ENCODE measurements around the gene CBR4.

Gene CBR4

GRCh38 chr4:169018406-169018805, 8.4 kb upstream of the CBR4 start:
- Mint-ChIP-seq H3K27ac (no peak overlapping the region), H3K27me3 (peaks cover 7% of the 10 kb centered on the region), H3K36me3 (no peaks in the 10 kb centered on the region), H3K4me3 (no peak overlapping the region), H3K9me3 (no peaks in the 10 kb centered on the region), H3K4me1 (peaks cover 3% of the 10 kb centered on the region)
- DNase-seq: no peak
- CTCF ChIA-PET: interaction anchor here (1.2 kb wide), 1 partner anchor 475 kb away, joined by 3 read pairs; no protein-coding TSS in a partner anchor

- H3K36me3 Mint-ChIP-seq: no peaks in the 10 kb centered on the region
- H3K27ac Mint-ChIP-seq: no peak overlapping the region
- H3K9me3 Mint-ChIP-seq: no peaks in the 10 kb centered on the region
These were observed 7.9 kb upstream of the CBR4 start for GRCh38 chr4:169017971-169018370.

GRCh38 chr4:169015186-169015623, 5.2 kb upstream of the CBR4 start:
- no peak for DNase-seq
- Mint-ChIP-seq H3K9me3 (no peaks in the 10 kb centered on the region), H3K27ac (no peak overlapping the region), H3K36me3 (no peaks in the 10 kb centered on the region), H3K4me1 (peaks cover 11% of the 10 kb centered on the region), H3K4me3 (no peak overlapping the region), H3K27me3 (peaks cover 8% of the 10 kb centered on the region)
- CTCF ChIA-PET: no interaction called here

More at GRCh38 chr4:169017971-169018370, 7.9 kb upstream of the CBR4 start:
- peaks cover 7% of the 10 kb centered on the region for H3K27me3 Mint-ChIP-seq
- H3K4me1 Mint-ChIP-seq: peaks cover 3% of the 10 kb centered on the region
- H3K4me3 Mint-ChIP-seq: no peak overlapping the region
- no peak for DNase-seq
- CTCF ChIA-PET: interaction anchor here (1.2 kb wide), 1 partner anchor 475 kb away, joined by 3 read pairs; no protein-coding TSS in a partner anchor

- CTCF ChIA-PET: no interaction called here
- Mint-ChIP-seq H3K36me3 (no peaks in the 10 kb centered on the region), H3K27ac (no peak overlapping the region), H3K9me3 (no peaks in the 10 kb centered on the region), H3K4me3 (no peak overlapping the region), H3K27me3 (peaks cover 12% of the 10 kb centered on the region), H3K4me1 (peaks cover 12% of the 10 kb centered on the region)
- no peak for DNase-seq
These were observed 4.5 kb upstream of the CBR4 start for GRCh38 chr4:169014586-169014985.

DNA sequence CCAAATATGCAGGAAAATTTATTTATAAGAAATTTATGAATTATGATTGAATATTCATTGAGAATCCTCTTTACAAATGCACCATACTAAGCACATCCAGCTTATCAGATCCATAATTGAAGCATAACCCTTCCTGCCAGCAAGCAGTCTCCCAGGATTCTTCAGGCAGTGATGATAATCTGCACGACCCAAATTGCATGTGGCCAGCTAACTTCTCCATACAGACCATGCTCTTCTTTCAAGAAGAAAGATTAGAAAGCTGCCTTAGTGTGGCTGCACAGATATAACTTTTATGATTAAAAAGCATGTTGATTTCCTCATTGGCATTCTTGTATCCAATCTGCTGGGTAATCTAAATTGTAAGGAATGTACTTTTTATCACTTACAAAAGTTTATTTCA, 3.3 kb upstream of the CBR4 start:
- no peak overlapping the region for H3K27ac Mint-ChIP-seq
- no peaks in the 10 kb centered on the region for H3K36me3 Mint-ChIP-seq
- DNase-seq: no peak
- peaks cover 12% of the 10 kb centered on the region for H3K27me3 Mint-ChIP-seq
- H3K9me3 Mint-ChIP-seq: no peaks in the 10 kb centered on the region
- CTCF ChIA-PET: no interaction called here
- H3K4me1 Mint-ChIP-seq: peaks cover 23% of the 10 kb centered on the region
- H3K4me3 Mint-ChIP-seq: no peak overlapping the region

DNA sequence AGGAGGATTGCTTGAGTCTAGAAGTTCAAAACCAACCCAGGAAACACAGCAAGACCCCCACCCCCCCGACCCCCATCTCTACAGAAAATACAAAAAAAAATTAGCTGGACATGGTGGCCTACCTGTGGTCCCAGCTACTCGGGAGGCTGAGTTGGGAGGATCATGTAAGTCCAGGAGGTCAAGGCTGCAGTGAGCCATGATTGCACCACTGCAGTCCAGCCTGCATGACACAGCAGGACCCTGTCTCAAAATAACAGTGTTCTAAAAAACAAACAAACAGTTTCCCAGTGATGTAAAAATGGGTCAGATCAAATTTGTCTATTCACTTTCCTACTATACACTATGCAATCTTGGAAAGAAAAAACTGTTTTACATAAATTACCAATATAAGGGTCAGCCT, 2.0 kb upstream of the CBR4 start:
- CTCF ChIA-PET: no interaction called here
- Mint-ChIP-seq H3K4me1 (peaks cover 31% of the 10 kb centered on the region), H3K4me3 (no peak overlapping the region)

GRCh38 chr4:169009286-169010124, 550 bp downstream of the CBR4 start:
- Mint-ChIP-seq H3K27ac (peak overlapping the region; percentile 93), H3K27me3 (peaks cover 4% of the 10 kb centered on the region), H3K9me3 (no peaks in the 10 kb centered on the region), H3K4me3 (peak overlapping the region; percentile 84), H3K36me3 (peaks cover 3% of the 10 kb centered on the region), H3K4me1 (peaks cover 33% of the 10 kb centered on the region)
- CTCF ChIA-PET: interaction anchor here (0.5 to 1.7 kb wide), 6 partner anchors 85 to 1394 kb away, joined by 3 to 9 read pairs (median 4); partner anchors contain the start of gene NEK1
- DNase-seq: peak; percentile 70

More for the DNA sequence above, 2.0 kb upstream of the CBR4 start:
- Mint-ChIP-seq H3K27me3 (peaks cover 12% of the 10 kb centered on the region), H3K27ac (no peak overlapping the region), H3K36me3 (no peaks in the 10 kb centered on the region), H3K9me3 (no peaks in the 10 kb centered on the region)
- DNase-seq: no peak

- Mint-ChIP-seq H3K36me3 (peaks cover 22% of the 10 kb centered on the region), H3K27ac (no peak overlapping the region), H3K4me1 (peaks cover 25% of the 10 kb centered on the region), H3K9me3 (no peaks in the 10 kb centered on the region), H3K27me3 (peaks cover 4% of the 10 kb centered on the region), H3K4me3 (no peak overlapping the region)
- CTCF ChIA-PET: interaction anchor here (4.7 kb wide), 1 partner anchor 82 kb away, joined by 26 read pairs; no protein-coding TSS in a partner anchor
- DNase-seq: no peak
These were observed 4.5 kb downstream of the CBR4 start for GRCh38 chr4:169005453-169006099.

GRCh38 chr4:169000315-169000714, 9.7 kb downstream of the CBR4 start:
- Mint-ChIP-seq H3K4me1 (no peaks in the 10 kb centered on the region), H3K27ac (no peak overlapping the region), H3K36me3 (peaks cover 25% of the 10 kb centered on the region), H3K4me3 (no peak overlapping the region), H3K9me3 (no peaks in the 10 kb centered on the region), H3K27me3 (no peaks in the 10 kb centered on the region)
- CTCF ChIA-PET: interaction anchor here (1.3 kb wide), 1 partner anchor 77 kb away, joined by 3 read pairs; no protein-coding TSS in a partner anchor
- DNase-seq: no peak

DNA sequence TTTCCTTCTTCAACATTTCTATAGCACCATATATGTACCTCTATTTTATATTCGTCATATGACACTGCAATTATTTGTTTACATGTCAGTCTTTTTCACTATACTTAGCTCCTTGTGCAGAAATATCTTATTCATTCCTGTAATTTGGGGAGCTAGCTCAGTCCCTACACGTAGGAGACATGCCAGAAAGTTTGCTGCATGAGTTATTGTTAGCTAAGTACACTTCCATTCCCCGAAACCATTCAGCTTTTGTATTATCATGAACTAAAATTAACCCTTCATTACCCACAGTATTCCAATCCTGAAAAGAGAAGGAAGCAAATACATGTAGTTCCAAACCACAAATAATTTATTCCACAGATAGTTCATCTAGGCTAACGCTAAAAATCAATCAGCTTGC, 10.2 kb downstream of the CBR4 start:
- DNase-seq: no peak
- CTCF ChIA-PET: interaction anchor here (0.6 to 1.3 kb wide), 2 partner anchors 77 to 282 kb away, joined by 3 read pairs; no protein-coding TSS in a partner anchor
- H3K4me3 Mint-ChIP-seq: no peak overlapping the region
- H3K4me1 Mint-ChIP-seq: no peaks in the 10 kb centered on the region
- no peak overlapping the region for H3K27ac Mint-ChIP-seq
- H3K27me3 Mint-ChIP-seq: no peaks in the 10 kb centered on the region
- H3K9me3 Mint-ChIP-seq: no peaks in the 10 kb centered on the region
- peaks cover 25% of the 10 kb centered on the region for H3K36me3 Mint-ChIP-seq

- Mint-ChIP-seq H3K27ac (no peak overlapping the region), H3K9me3 (no peaks in the 10 kb centered on the region), H3K36me3 (peaks cover 19% of the 10 kb centered on the region), H3K4me1 (no peaks in the 10 kb centered on the region), H3K27me3 (no peaks in the 10 kb centered on the region), H3K4me3 (no peak overlapping the region)
- CTCF ChIA-PET: no interaction called here
- no peak for DNase-seq
These were observed 11.5 kb downstream of the CBR4 start for GRCh38 chr4:168998596-168998995.

DNA sequence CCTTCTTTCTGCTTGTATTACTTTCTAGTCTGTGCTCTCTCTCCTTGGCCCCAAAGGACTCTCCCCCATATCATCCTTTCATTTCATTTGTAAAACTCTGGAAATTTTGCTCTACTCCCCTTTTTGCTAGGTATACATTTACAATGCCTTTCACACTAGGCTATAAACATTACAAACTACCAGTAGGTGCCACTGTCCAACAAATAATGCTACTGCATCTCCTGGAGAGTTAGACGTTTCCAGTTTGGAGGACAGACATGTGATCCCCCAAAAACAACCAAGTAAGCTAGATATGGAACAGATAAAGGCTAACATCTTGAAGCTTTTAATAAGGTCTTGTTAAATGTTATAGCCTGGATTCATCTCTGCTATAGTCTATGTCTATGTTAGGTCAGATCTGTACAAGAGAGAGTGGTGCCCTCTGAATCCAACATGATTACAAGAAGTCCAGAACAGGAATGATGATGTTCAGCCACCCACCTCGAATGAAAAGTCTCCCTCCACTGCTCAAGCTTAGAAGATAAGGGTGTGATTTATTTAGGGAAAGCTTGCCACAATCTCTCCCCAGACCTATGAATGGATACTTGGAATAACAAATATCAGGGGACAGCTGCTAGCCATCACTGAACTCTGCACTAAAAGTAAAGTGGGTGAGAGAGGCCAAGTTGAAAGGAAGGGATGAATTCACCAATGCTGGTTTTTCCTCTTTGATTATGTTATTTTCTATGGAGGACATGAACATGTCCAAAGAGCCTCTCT, 14.3 kb downstream of the CBR4 start:
- H3K27ac Mint-ChIP-seq: no peak overlapping the region
- H3K27me3 Mint-ChIP-seq: no peaks in the 10 kb centered on the region
- H3K36me3 Mint-ChIP-seq: peaks cover 5% of the 10 kb centered on the region
- no peaks in the 10 kb centered on the region for H3K4me1 Mint-ChIP-seq
- no peak for DNase-seq
- H3K4me3 Mint-ChIP-seq: no peak overlapping the region
- CTCF ChIA-PET: interaction anchor here (0.9 to 1.0 kb wide), 3 partner anchors 8 to 410 kb away, joined by 3 read pairs; no protein-coding TSS in a partner anchor
- no peaks in the 10 kb centered on the region for H3K9me3 Mint-ChIP-seq

DNA sequence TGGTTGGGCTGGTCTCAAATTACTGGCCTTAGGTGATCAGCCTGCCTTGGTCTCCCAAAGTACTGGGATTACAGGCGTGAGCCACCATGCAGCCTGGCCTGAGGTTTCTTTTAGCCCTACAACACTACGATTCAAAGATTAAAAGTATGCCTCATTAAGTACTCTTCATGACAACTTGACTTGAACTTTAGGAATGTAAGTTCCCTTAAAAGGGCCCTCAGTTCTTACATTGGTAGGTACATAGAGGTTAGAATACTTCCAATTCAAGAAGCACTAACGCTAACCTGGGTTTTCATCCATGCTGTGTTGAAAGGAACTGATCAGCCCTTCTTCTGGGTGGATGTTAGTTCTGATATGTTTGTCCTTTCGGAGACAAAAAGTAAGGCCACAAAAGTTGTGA, 15.1 kb downstream of the CBR4 start:
- Mint-ChIP-seq H3K27me3 (no peaks in the 10 kb centered on the region), H3K4me3 (no peak overlapping the region), H3K4me1 (no peaks in the 10 kb centered on the region), H3K27ac (no peak overlapping the region), H3K36me3 (peaks cover 4% of the 10 kb centered on the region), H3K9me3 (no peaks in the 10 kb centered on the region)
- no peak for DNase-seq
- CTCF ChIA-PET: no interaction called here
